ENCODE measurements around the gene TFEB.

Gene TFEB

DNA sequence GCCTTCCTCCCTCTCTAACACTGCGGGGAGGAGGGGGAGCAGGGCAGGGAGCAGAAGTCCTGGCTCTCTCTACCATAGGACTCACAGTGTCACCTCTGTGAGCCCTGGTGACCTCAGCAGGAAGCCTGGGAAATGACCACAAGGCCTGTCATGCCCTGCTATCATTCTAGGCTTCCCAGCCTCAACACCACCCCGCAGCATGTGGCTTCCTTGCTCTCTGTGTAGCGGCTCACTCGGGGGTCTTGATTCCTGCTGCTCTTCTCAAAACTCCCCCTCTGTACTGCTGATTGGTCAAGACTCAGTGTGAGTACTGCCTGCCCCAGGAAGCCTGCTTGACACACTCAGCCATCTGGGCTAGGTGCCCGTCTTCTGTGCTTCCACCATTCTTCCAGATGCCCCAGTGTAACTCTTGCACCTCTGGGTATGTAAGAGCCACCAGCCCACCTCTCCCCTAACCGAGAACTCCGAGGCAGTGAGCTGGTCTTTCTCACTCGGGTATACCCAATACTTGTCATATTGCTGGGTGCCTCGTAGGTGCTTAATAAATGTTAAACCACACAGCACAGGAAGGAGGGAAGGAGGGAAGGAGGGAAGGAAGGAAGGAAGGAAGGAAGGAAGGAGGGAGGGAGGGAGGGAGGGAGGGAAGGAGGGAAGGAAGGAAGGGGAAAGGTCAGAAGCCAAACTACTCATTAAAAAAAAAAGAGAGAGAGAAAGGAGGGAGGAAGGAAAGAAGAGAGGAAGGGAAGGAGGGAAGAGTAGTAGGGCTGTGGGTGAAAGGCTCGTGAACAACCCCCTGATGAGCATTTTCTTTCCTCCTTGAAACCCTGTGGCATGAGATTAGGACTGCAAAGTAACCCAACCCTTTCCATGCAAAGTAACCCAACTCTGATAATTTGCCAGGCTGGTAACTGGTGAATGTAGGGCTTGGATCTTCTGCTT lies 92.2 kb downstream of the TFEB start:
- no peaks in the 10 kb centered on the region for H3K36me3 ChIP-seq (ENCODE audit: control insufficient read depth, low read length)
- H3K9me2 ChIP-seq (replicated peaks; ENCODE audit: control insufficient read depth, low read length), result no peaks in the 10 kb centered on the region
- no peak overlapping the region for H3K4me2 ChIP-seq (ENCODE audit: low read length)
- H3F3A ChIP-seq (ENCODE audit: control insufficient read depth, insufficient read depth), result no peaks in the 10 kb centered on the region
- H3K4me1 ChIP-seq (ENCODE audit: control insufficient read depth, low read length), result no peaks in the 10 kb centered on the region
- H4K20me1 ChIP-seq (ENCODE audit: control insufficient read depth, insufficient read depth, low read depth, low read length), result no peaks in the 10 kb centered on the region
- peaks cover 32% of the 10 kb centered on the region for H3K27me3 ChIP-seq (ENCODE audit: control insufficient read depth, low read length)
- no peaks in the 10 kb centered on the region for H3K79me2 ChIP-seq (ENCODE audit: control insufficient read depth, low read length)
- H3K27ac ChIP-seq (ENCODE audit: low read depth, low read length), result no peak overlapping the region
- H3K4me3 ChIP-seq (ENCODE audit: low read length), result no peak overlapping the region
- H3K9me3 ChIP-seq (ENCODE audit: control insufficient read depth, insufficient read depth, low read length), result no peaks in the 10 kb centered on the region
- no peak for TF ChIP-seq EZH2phosphoT487 (IDR thresholded peaks at IDR 0.05; ENCODE audit: borderline replicate concordance, low read length)
- TF ChIP-seq, protein P1, sequence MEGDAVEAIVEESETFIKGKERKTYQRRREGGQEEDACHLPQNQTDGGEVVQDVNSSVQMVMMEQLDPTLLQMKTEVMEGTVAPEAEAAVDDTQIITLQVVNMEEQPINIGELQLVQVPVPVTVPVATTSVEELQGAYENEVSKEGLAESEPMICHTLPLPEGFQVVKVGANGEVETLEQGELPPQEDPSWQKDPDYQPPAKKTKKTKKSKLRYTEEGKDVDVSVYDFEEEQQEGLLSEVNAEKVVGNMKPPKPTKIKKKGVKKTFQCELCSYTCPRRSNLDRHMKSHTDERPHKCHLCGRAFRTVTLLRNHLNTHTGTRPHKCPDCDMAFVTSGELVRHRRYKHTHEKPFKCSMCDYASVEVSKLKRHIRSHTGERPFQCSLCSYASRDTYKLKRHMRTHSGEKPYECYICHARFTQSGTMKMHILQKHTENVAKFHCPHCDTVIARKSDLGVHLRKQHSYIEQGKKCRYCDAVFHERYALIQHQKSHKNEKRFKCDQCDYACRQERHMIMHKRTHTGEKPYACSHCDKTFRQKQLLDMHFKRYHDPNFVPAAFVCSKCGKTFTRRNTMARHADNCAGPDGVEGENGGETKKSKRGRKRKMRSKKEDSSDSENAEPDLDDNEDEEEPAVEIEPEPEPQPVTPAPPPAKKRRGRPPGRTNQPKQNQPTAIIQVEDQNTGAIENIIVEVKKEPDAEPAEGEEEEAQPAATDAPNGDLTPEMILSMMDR (IDR thresholded peaks at IDR 0.05; ENCODE audit: low read depth, low read length, poor library complexity, severe bottlenecking), result no peak

DNA sequence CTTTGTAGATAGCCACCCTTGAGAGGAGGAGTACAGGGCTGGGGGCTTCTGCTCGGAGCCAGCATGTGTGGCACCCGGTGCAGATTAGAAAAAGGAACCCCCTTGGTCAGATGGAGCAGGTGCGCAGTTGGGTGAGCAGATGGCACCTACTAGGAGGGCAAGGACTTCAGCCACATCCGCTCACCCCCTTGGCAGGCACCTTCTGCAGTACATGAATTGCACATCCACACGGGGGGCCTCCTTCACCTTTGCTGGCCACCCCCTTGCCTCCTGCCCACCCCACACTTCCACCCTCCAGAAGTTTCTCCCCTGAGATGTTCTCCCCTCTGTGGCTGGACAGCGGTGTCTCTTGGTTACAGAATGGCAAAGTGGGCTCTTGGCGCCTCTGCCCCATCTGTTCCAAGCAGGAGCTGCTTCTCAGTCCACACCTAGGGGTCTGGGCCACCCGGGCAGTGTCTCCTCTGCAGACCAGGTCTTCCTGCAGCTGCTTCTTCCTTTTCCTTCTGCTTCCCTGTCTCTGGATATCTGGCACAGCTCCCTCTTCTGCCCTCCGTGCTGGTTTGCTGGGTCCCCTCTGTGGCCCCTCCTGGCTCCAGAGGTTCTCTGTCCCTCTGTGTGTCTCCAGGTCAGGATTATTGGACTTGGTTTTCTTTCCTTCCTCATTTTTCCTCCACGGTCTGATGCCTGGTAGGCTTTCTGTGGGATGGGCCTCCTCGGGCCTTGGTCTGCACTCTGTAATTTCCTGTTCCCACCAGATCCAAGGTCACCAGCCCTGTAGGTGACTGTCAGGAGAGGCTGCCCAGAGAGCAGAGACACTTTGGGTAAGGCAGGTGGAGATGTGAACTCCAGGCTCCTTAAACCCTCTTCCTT lies 93.1 kb downstream of the TFEB start:
- Histone ChIP-seq H3K9me2 (replicated peaks; ENCODE audit: control insufficient read depth, low read length) (no peaks in the 10 kb centered on the region), H3F3A (ENCODE audit: control insufficient read depth, insufficient read depth) (no peaks in the 10 kb centered on the region), H3K27ac (ENCODE audit: low read depth, low read length) (no peak overlapping the region), H3K9me3 (ENCODE audit: control insufficient read depth, insufficient read depth, low read length) (no peaks in the 10 kb centered on the region), H3K4me3 (ENCODE audit: low read length) (no peak overlapping the region), H3K36me3 (ENCODE audit: control insufficient read depth, low read length) (no peaks in the 10 kb centered on the region), H3K4me2 (ENCODE audit: low read length) (no peak overlapping the region), H3K4me1 (ENCODE audit: control insufficient read depth, low read length) (no peaks in the 10 kb centered on the region), H3K79me2 (ENCODE audit: control insufficient read depth, low read length) (no peaks in the 10 kb centered on the region), H3K27me3 (ENCODE audit: control insufficient read depth, low read length) (peaks cover 40% of the 10 kb centered on the region), H4K20me1 (ENCODE audit: control insufficient read depth, insufficient read depth, low read depth, low read length) (no peaks in the 10 kb centered on the region)
- TF ChIP-seq, protein P1 (IDR thresholded peaks at IDR 0.05; ENCODE audit: low read depth, low read length, poor library complexity, severe bottlenecking), result no peak

DNA sequence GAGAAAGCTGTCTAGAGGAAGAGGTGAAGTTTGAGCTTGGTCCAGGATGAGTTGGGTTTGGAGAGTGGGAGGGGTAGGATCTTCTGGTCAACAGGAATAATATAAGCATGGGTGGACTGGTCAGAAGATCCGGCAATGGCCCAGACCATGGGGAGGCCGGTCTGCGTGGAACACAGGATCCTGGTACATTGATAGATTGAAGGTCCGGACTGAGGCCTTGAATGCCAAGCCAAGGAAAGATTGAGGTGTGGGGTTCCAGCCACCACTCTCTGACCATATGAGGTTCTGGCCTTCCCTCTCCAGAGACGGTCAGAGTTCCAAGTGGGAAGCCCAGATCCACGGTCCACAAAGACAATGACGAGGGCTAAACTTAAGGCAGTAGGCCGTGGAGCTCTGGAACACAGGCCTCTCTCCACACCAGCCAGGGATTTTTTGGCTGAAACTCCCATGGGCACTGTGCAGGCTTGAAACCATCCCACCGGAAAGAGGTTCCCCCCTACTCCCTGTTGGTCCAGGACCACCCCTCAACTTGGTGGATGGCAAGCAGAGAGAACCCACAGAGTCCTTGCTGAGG lies 94.0 kb downstream of the TFEB start:
- H4K20me1 ChIP-seq (ENCODE audit: control insufficient read depth, insufficient read depth, low read depth, low read length), result no peaks in the 10 kb centered on the region
- H3K4me2 ChIP-seq (ENCODE audit: low read length), result no peak overlapping the region
- H3K9me3 ChIP-seq (ENCODE audit: control insufficient read depth, insufficient read depth, low read length), result no peaks in the 10 kb centered on the region
- no peak for TF ChIP-seq EZH2phosphoT487 (IDR thresholded peaks at IDR 0.05; ENCODE audit: borderline replicate concordance, low read length)
- TF ChIP-seq, protein P1 (IDR thresholded peaks at IDR 0.05; ENCODE audit: low read depth, low read length, poor library complexity, severe bottlenecking), result no peak
- no peaks in the 10 kb centered on the region for H3K79me2 ChIP-seq (ENCODE audit: control insufficient read depth, low read length)
- H3K27me3 ChIP-seq (ENCODE audit: control insufficient read depth, low read length), result peaks cover 43% of the 10 kb centered on the region
- H3K4me1 ChIP-seq (ENCODE audit: control insufficient read depth, low read length), result no peaks in the 10 kb centered on the region
- H3K36me3 ChIP-seq (ENCODE audit: control insufficient read depth, low read length), result no peaks in the 10 kb centered on the region
- no peak overlapping the region for H3K4me3 ChIP-seq (ENCODE audit: low read length)
- H3K9me2 ChIP-seq (replicated peaks; ENCODE audit: control insufficient read depth, low read length), result no peaks in the 10 kb centered on the region
- H3F3A ChIP-seq (ENCODE audit: control insufficient read depth, insufficient read depth), result no peaks in the 10 kb centered on the region
- H3K27ac ChIP-seq (ENCODE audit: low read depth, low read length), result no peak overlapping the region

All from DOHH2 (cell line).